ENCODE measurements around the gene KAT6B.
A peak's percentile ranks its signal among the peaks of the same experiment; 100 is the strongest.
"Not testable (repeated sequence)": the region's sequence is repeated elsewhere in the genome, so short reads cannot be mapped to it uniquely, and the experiment has no call there.

The KAT6B gene

GRCh38 chr10:74890460-74890859, 64.1 kb downstream of the KAT6B start:
- no peak for DNase-seq (ENCODE audit: low spot score)

GRCh38 chr10:74891053-74891452, 64.7 kb downstream of the KAT6B start:
- DNase-seq (ENCODE audit: low spot score), result no peak

GRCh38 chr10:74892839-74893238, 66.4 kb downstream of the KAT6B start:
- DNase-seq (ENCODE audit: low spot score), result no peak

GRCh38 chr10:74893329-74893728, 66.9 kb downstream of the KAT6B start:
- not testable (repeated sequence) for DNase-seq (ENCODE audit: low spot score)

GRCh38 chr10:74896788-74897527, 70.6 kb downstream of the KAT6B start:
- no peak for DNase-seq (ENCODE audit: low spot score)

GRCh38 chr10:74898201-74898976, 72.0 kb downstream of the KAT6B start:
- DNase-seq (ENCODE audit: low spot score), result peak; percentile 45

- no peak for DNase-seq (ENCODE audit: low spot score)
Measured at GRCh38 chr10:74900297-74900696, 73.9 kb downstream of the KAT6B start.

- no peak for DNase-seq (ENCODE audit: low spot score)
Measured at GRCh38 chr10:74901301-74901700, 74.9 kb downstream of the KAT6B start.

GRCh38 chr10:74901867-74902450, 75.6 kb downstream of the KAT6B start:
- no peak for DNase-seq (ENCODE audit: low spot score)

- DNase-seq (ENCODE audit: low spot score), result no peak
Measured at GRCh38 chr10:74903491-74903890, 77.1 kb downstream of the KAT6B start.

- DNase-seq (ENCODE audit: low spot score), result no peak
Measured at GRCh38 chr10:74906611-74907198, 80.3 kb downstream of the KAT6B start.

GRCh38 chr10:74909670-74910069, 83.3 kb downstream of the KAT6B start:
- DNase-seq (ENCODE audit: low spot score), result peak; percentile 16

GRCh38 chr10:74910241-74910975, 84.0 kb downstream of the KAT6B start:
- DNase-seq (ENCODE audit: low spot score), result no peak

- DNase-seq (ENCODE audit: low spot score), result no peak
Measured at GRCh38 chr10:74910976-74911350, 84.6 kb downstream of the KAT6B start.

GRCh38 chr10:74912182-74912581, 85.8 kb downstream of the KAT6B start:
- no peak for DNase-seq (ENCODE audit: low spot score)

GRCh38 chr10:74912682-74913081, 86.3 kb downstream of the KAT6B start:
- DNase-seq (ENCODE audit: low spot score), result no peak

- DNase-seq (ENCODE audit: low spot score), result no peak
Measured at GRCh38 chr10:74913377-74913979, 87.1 kb downstream of the KAT6B start.

- DNase-seq (ENCODE audit: low spot score), result no peak
Measured at GRCh38 chr10:74916283-74916682, 89.9 kb downstream of the KAT6B start.

- DNase-seq (ENCODE audit: low spot score), result peak; percentile 97
Measured at GRCh38 chr10:74917481-74918077, 91.2 kb downstream of the KAT6B start.

GRCh38 chr10:74919671-74920070, 93.3 kb downstream of the KAT6B start:
- DNase-seq (ENCODE audit: low spot score), result no peak

GRCh38 chr10:74921070-74921469, 94.7 kb downstream of the KAT6B start:
- DNase-seq (ENCODE audit: low spot score), result not testable (repeated sequence)

Data from kidney tubule cell (primary cell).